HepG2 (cell line): ENCODE data around the gene FXR2.

Source experiments
- CEBPB ChIP-seq: IDR thresholded peaks from 2 replicates; pipeline ENCODE4 v1.6.1; 2011; ENCODE audit warnings: low read depth, low read length, improper control_type of control experiment, borderline replicate concordance
- FOXM1 ChIP-seq: sonication (generic); formaldehyde crosslinking; IDR thresholded peaks from 2 replicates; pipeline ENCODE4 v1.5.0; 2020; ENCODE audit warnings: missing genetic modification reagents
- HNRNPLL ChIP-seq: fragments of 200-400 bp; formaldehyde crosslinking; IDR thresholded peaks from 2 replicates; pipeline ENCODE4 v1.6.1; 2017; ENCODE audit warnings: mild to moderate bottlenecking, low read depth, low read length; ENCODE audit not compliant: poor library complexity, severe bottlenecking
- KDM6A ChIP-seq: IDR thresholded peaks from 2 replicates; pipeline ENCODE4 v1.6.1; 2016; ENCODE audit warnings: low read depth
- KLF12 ChIP-seq: sonication (generic); formaldehyde crosslinking; IDR thresholded peaks from 2 replicates; pipeline ENCODE4 v1.4.0; 2020; ENCODE audit warnings: missing genetic modification reagents, borderline replicate concordance
- NFIB ChIP-seq: sonication (generic); formaldehyde crosslinking; IDR thresholded peaks from 2 replicates; pipeline ENCODE4 v1.9.0; 2021; ENCODE audit warnings: missing genetic modification reagents, mild to moderate bottlenecking, borderline replicate concordance
- POLR2A ChIP-seq, 2 experiments: IDR thresholded peaks; 2 replicates each; pipeline ENCODE4 v1.6.1; 2011; ENCODE audit warnings: low read depth in 2 of 2, low read length in 2 of 2, mild to moderate bottlenecking in 1 of 2, moderate library complexity in 1 of 2; ENCODE audit not compliant: insufficient read depth in 1 of 2
- RAD21 ChIP-seq: fragments of 450-650 bp; formaldehyde crosslinking; IDR thresholded peaks from 2 replicates; pipeline ENCODE4 v1.5.0; 2020; ENCODE audit warnings: mild to moderate bottlenecking
- RAD51 ChIP-seq: fragments of 450-650 bp; IDR thresholded peaks from 2 replicates; pipeline ENCODE4 v1.6.1; 2016; ENCODE audit warnings: borderline replicate concordance
- SMAD3 ChIP-seq: sonication (generic); formaldehyde crosslinking; IDR thresholded peaks from 2 replicates; pipeline ENCODE4 v1.4.0; 2020; ENCODE audit warnings: missing genetic modification reagents
- TP53 ChIP-seq: sonication (generic); formaldehyde crosslinking; conservative IDR thresholded peaks from 2 replicates; pipeline ENCODE4 v1.4.0; 2020; ENCODE audit warnings: missing genetic modification reagents
- TF ChIP-seq, protein P1 (sequence below): IDR thresholded peaks from 2 replicates; pipeline ENCODE4 v1.6.1; 2012; ENCODE audit warnings: inconsistent platforms

DNA sequence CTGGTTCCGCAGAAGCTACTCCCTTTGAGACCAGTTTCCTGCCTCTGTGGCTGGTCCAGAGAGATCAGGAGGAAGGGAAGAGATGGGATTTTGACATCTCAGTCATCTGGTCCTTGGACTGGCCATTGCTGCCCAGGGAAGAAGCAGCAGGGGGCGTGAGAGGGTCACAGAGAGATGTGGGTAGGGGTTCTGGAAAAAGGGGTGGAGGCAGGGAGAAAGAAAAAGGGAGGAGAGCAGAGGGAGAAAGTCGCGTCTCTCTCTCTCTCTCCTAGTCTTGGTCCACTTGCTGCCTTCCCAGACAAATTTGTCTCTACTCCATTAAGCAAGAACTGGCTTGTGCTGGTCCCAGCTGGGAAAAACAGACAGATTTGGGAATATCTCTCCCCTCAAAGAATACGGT lies 19.7 kb upstream of the FXR2 start:
- no peak for TF ChIP-seq HNRNPLL
- TF ChIP-seq SMAD3 (CRISPR knock-in tag) = no peak
- peak; percentile 60 for TF ChIP-seq RAD21 (CRISPR knock-in tag)
- no peak for TF ChIP-seq POLR2A (IDR thresholded peaks at IDR 0.05; ENCODE audit: insufficient read depth in 1 of 2, low read depth in 2 of 2, low read length in 2 of 2)
- TF ChIP-seq KLF12 = no peak
- no peak for TF ChIP-seq CEBPB
- no peak for TF ChIP-seq RAD51
- TF ChIP-seq TP53 (CRISPR knock-in tag) = no peak
- TF ChIP-seq FOXM1 (CRISPR knock-in tag) = no peak
- no peak for TF ChIP-seq KDM6A (CRISPR knock-in tag)
- TF ChIP-seq, protein P1, sequence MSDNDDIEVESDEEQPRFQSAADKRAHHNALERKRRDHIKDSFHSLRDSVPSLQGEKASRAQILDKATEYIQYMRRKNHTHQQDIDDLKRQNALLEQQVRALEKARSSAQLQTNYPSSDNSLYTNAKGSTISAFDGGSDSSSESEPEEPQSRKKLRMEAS = no peak
- TF ChIP-seq NFIB (CRISPR knock-in tag) = no peak
